ENCODE data around the gene KCNJ2. TPM values are rescaled to one million over a fixed set of nuclear protein-coding genes. Genes with fewer than 3 reads are reported as not detected.

The KCNJ2 gene
- total RNA-seq, 1 experiment from 2014 or later: 0.36 TPM

DNA sequence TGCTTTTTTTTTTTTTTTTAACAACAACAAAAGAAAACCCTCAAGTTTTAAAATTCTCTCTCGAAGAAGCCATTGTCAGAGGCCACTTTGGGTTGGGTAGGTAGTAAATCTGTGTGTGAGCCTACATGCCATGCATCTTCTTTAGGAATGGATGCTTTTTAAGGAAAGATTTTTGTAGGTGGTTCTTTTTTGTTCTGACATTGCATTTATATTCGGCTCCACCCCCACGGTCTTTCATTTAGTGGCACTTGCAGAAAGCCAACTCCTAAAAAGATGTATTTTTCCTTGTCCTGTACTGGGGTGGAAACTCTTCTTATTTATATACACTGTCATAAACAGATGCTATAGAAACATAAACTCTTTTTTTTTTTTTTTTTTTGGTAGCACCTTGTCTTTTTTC, 35.1 kb downstream of the KCNJ2 start:
- Histone ChIP-seq H3K4me1 (ENCODE audit: insufficient read depth, low read length) (no peaks in the 10 kb centered on the region), H3K36me3 (ENCODE audit: low read depth, low read length) (no peaks in the 10 kb centered on the region), H3F3A (ENCODE audit: low read length, unreplicated experiment) (no peaks in the 10 kb centered on the region), H3K4me3 (ENCODE audit: low read length) (no peak overlapping the region), H2AFZ (ENCODE audit: low read length) (no peak overlapping the region), H4K20me1 (ENCODE audit: low read length) (no peaks in the 10 kb centered on the region), H3K9me3 (ENCODE audit: low read length) (no peaks in the 10 kb centered on the region), H3K27me3 (ENCODE audit: low read length) (peaks cover 16% of the 10 kb centered on the region; the same call in 1 of the 2 replicates), H3K79me2 (ENCODE audit: low read length) (no peaks in the 10 kb centered on the region), H3K9ac (ENCODE audit: low read length) (no peak overlapping the region), H3K27ac (ENCODE audit: low read length) (no peak overlapping the region), H3K4me2 (ENCODE audit: low read length) (no peak overlapping the region), H3K9me2 (replicated peaks; ENCODE audit: low read length) (no peaks in the 10 kb centered on the region)
- ChIA-PET CTCF (no interaction called here), POLR2A (ENCODE audit: unreplicated experiment) (no interaction called here)
- intact Hi-C loops (cut with micrococcal nuclease): no loop called here
- DNase-seq: no peak
- TF ChIP-seq CTCF (conservative IDR thresholded peaks at IDR 0.05; ENCODE audit: low read depth, low read length): no peak
- no peak for TF ChIP-seq EZH2 (IDR thresholded peaks at IDR 0.05; ENCODE audit: low read length, unreplicated experiment)
- TF ChIP-seq EZH2phosphoT487 (IDR thresholded peaks at IDR 0.05; ENCODE audit: borderline replicate concordance, low read length): no peak
- BruUV-seq (replicated peaks): no TSS peak
- no peak for ATAC-seq

DNA sequence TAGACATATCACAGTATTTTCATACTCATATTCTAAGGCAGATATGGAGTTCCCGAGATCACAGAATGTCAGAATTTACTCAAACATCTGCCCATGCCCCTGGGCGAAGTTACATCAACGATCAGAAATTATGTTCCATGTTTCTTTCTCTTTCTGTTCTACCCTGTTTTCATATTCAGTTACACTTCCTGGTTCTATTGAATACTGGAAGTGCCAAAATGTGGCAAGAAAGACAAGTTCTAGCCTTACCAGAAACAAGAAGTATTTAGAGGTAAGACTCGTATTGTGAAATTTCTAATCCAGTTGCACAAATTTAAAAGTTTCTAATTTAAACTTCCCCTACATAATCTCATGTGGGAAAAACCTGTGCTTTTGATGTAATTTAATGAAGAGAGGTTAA, 36.1 kb downstream of the KCNJ2 start:
- intact Hi-C loops (cut with micrococcal nuclease): no loop called here
- Histone ChIP-seq H3K79me2 (ENCODE audit: low read length) (no peaks in the 10 kb centered on the region), H3K27me3 (ENCODE audit: low read length) (peaks cover 16% of the 10 kb centered on the region; the same call in 1 of the 2 replicates), H4K20me1 (ENCODE audit: low read length) (no peaks in the 10 kb centered on the region), H3K4me2 (ENCODE audit: low read length) (no peak overlapping the region), H3K4me1 (ENCODE audit: insufficient read depth, low read length) (no peaks in the 10 kb centered on the region), H3K9ac (ENCODE audit: low read length) (no peak overlapping the region), H3K9me2 (replicated peaks; ENCODE audit: low read length) (no peaks in the 10 kb centered on the region), H3K4me3 (ENCODE audit: low read length) (no peak overlapping the region), H3K36me3 (ENCODE audit: low read depth, low read length) (no peaks in the 10 kb centered on the region), H3F3A (ENCODE audit: low read length, unreplicated experiment) (no peaks in the 10 kb centered on the region), H2AFZ (ENCODE audit: low read length) (no peak overlapping the region), H3K9me3 (ENCODE audit: low read length) (no peaks in the 10 kb centered on the region), H3K27ac (ENCODE audit: low read length) (no peak overlapping the region)
- ChIA-PET POLR2A (ENCODE audit: unreplicated experiment) (no interaction called here), CTCF (no interaction called here)
- DNase-seq: no peak
- no TSS peak for BruUV-seq (replicated peaks)
- TF ChIP-seq EZH2 (IDR thresholded peaks at IDR 0.05; ENCODE audit: low read length, unreplicated experiment) (no peak), EZH2phosphoT487 (IDR thresholded peaks at IDR 0.05; ENCODE audit: borderline replicate concordance, low read length) (no peak), CTCF (conservative IDR thresholded peaks at IDR 0.05; ENCODE audit: low read depth, low read length) (no peak)
- ATAC-seq: no peak

- BruUV-seq (replicated peaks): no TSS peak
- intact Hi-C loops (cut with micrococcal nuclease): no loop called here
- Histone ChIP-seq H4K20me1 (ENCODE audit: low read length) (no peaks in the 10 kb centered on the region), H3K9me2 (replicated peaks; ENCODE audit: low read length) (no peaks in the 10 kb centered on the region), H3K4me1 (ENCODE audit: insufficient read depth, low read length) (no peaks in the 10 kb centered on the region), H2AFZ (ENCODE audit: low read length) (no peak overlapping the region), H3K4me2 (ENCODE audit: low read length) (no peak overlapping the region), H3K79me2 (ENCODE audit: low read length) (no peaks in the 10 kb centered on the region), H3K27ac (ENCODE audit: low read length) (no peak overlapping the region), H3K9ac (ENCODE audit: low read length) (no peak overlapping the region), H3K9me3 (ENCODE audit: low read length) (no peaks in the 10 kb centered on the region), H3K36me3 (ENCODE audit: low read depth, low read length) (no peaks in the 10 kb centered on the region), H3F3A (ENCODE audit: low read length, unreplicated experiment) (no peaks in the 10 kb centered on the region), H3K4me3 (ENCODE audit: low read length) (no peak overlapping the region), H3K27me3 (ENCODE audit: low read length) (peaks cover 16% of the 10 kb centered on the region; the same call in 1 of the 2 replicates)
- no peak for ATAC-seq
- CTCF ChIA-PET: no interaction called here
- DNase-seq: no peak
- POLR2A ChIA-PET (ENCODE audit: unreplicated experiment): no interaction called here
- TF ChIP-seq EZH2phosphoT487 (IDR thresholded peaks at IDR 0.05; ENCODE audit: borderline replicate concordance, low read length) (no peak), CTCF (conservative IDR thresholded peaks at IDR 0.05; ENCODE audit: low read depth, low read length) (no peak), EZH2 (IDR thresholded peaks at IDR 0.05; ENCODE audit: low read length, unreplicated experiment) (no peak)
These were observed 37.2 kb downstream of the KCNJ2 start for GRCh38 chr17:70206361-70207010.

Data from PC-3 (cell line).